K562 (cell line): ENCODE measurements around the gene ARF1. TPM values are rescaled to one million over a fixed set of nuclear protein-coding genes. Genes with fewer than 3 reads are reported as not detected.

ENCODE experiments used
- ATAC-seq: fragments of 200-7000 bp; cut with Tn5 transposase; 3 replicates; pipeline ENCODE4 v1.9.1; 2020; ENCODE audit warnings: moderate library complexity
- BruUV-seq: library from RNA; stranded (reverse); fragments of 400-500 nt; replicated peaks from 2 replicates; lab custom pipeline; 2021; lab: Mats Ljungman, UMichigan
- CTCF ChIA-PET: fragments of 300-600 bp; formaldehyde crosslinking; extraction: SDS; loops from one replicate; lab custom pipeline; 2021; ENCODE audit warnings: low intra/inter-chr PET ratio; lab: Yijun Ruan, JAX
- POLR2A ChIA-PET: fragments of 300-600, 350-650 bp; sonication (Branson Sonifier 250); formaldehyde crosslinking; extraction: SDS; loops from one replicate; lab custom pipeline; 2021; ENCODE audit warnings: antibody characterized with exemption, inconsistent platforms; lab: Yijun Ruan, JAX
- DNase-seq, 4 experiments: peaks; one replicate each; pipeline versions ENCODE4 v3.0.0 to v3.0.0-alpha.2; 2011 to 2018; ENCODE audit warnings: low spot score in 3 of 4, mixed read lengths in 3 of 4; ENCODE audit errors: extremely low read depth in 1 of 4
- FAIRE-seq: peaks from 2 replicates; lab custom pipeline; 2011; peaks lifted over from hg19 to GRCh38; lab: Jason Lieb, UNC
- H2AFZ ChIP-seq: 2 replicates; pipeline ENCODE4 v1.6.0; 2011; ENCODE audit warnings: low read depth, low read length, control low read depth, inconsistent platforms
- H3K27ac ChIP-seq: fragments of 200-600 bp; 3 replicates; pipeline ENCODE4 v1.8.0; 2011; ENCODE audit warnings: low read depth, mild to moderate bottlenecking, control low read depth, inconsistent platforms, low read length, moderate library complexity, mixed read lengths; ENCODE audit errors: extremely low read depth
- H3K27me3 ChIP-seq, 2 experiments: fragments of 300-600 bp in 1 of 2; 2 replicates in 1 of 2; 3 replicates in 1 of 2; pipeline versions ENCODE4 v1.6.0 to v1.8.0; 2011; ENCODE audit warnings: inconsistent platforms in 2 of 2, low read length in 2 of 2, mild to moderate bottlenecking in 1 of 2, mixed read lengths in 1 of 2, moderate library complexity in 1 of 2; ENCODE audit not compliant: control insufficient read depth in 2 of 2, insufficient read depth in 2 of 2
- H3K36me3 ChIP-seq: fragments of 300-600 bp; 3 replicates; pipeline ENCODE4 v1.8.0; 2011; ENCODE audit warnings: mild to moderate bottlenecking, low read length, inconsistent platforms; ENCODE audit not compliant: control insufficient read depth, insufficient read depth
- H3K4me1 ChIP-seq, 2 experiments: fragments of 200-600 bp in 1 of 2; replicated peaks in 1 of 2; 2 replicates in 1 of 2; 3 replicates in 1 of 2; pipeline versions ENCODE4 v1.5.1 to v1.8.0; 2011; ENCODE audit warnings: inconsistent platforms in 2 of 2, low read length in 2 of 2, mild to moderate bottlenecking in 1 of 2, mixed read lengths in 1 of 2, moderate library complexity in 1 of 2; ENCODE audit not compliant: control insufficient read depth in 2 of 2, insufficient read depth in 2 of 2
- H3K4me2 ChIP-seq: 2 replicates; pipeline ENCODE4 v1.6.1; 2011; ENCODE audit warnings: low read length, control low read depth, inconsistent platforms, mixed read lengths; ENCODE audit not compliant: insufficient read depth
- H3K4me3 ChIP-seq: fragments of 200-600 bp; sonication (generic), shearing (Covaris generic); 2 replicates; pipeline ENCODE4 v1.5.1; 2016; ENCODE audit warnings: control low read depth, inconsistent platforms
- H3K79me2 ChIP-seq: fragments of 200-600 bp; 3 replicates; pipeline ENCODE4 v1.8.0; 2011; ENCODE audit warnings: low read length, inconsistent platforms; ENCODE audit not compliant: control insufficient read depth, insufficient read depth
- H3K9ac ChIP-seq, 2 experiments: 2 replicates each; pipeline versions ENCODE4 v1.6.0 to v1.6.1; 2011; ENCODE audit warnings: low read depth in 2 of 2, low read length in 2 of 2, control low read depth in 1 of 2, inconsistent platforms in 1 of 2, mild to moderate bottlenecking in 1 of 2, mixed read lengths in 1 of 2; ENCODE audit not compliant: insufficient read depth in 1 of 2
- H3K9me1 ChIP-seq: one replicate; pipeline ENCODE4 v1.6.0; 2011; ENCODE audit warnings: inconsistent platforms, mild to moderate bottlenecking, low read length, moderate library complexity; ENCODE audit not compliant: control insufficient read depth, insufficient read depth
- H3K9me3 ChIP-seq: replicated peaks from 2 replicates; pipeline ENCODE4 v1.5.1; 2011; ENCODE audit warnings: low read depth, low read length, inconsistent platforms; ENCODE audit not compliant: control insufficient read depth, insufficient read depth
- H4K20me1 ChIP-seq: replicated peaks from 2 replicates; pipeline ENCODE4 v1.6.1; 2011; ENCODE audit warnings: low read length, inconsistent platforms, mixed read lengths; ENCODE audit not compliant: control insufficient read depth, insufficient read depth
- ARID2 ChIP-seq: fragments of 450-650 bp; IDR thresholded peaks from 2 replicates; pipeline ENCODE4 v1.6.1; 2017; ENCODE audit warnings: antibody characterized with exemption, mild to moderate bottlenecking
- CEBPG ChIP-seq, 3 experiments: fragments of 200-800 bp in 1 of 3; sonication (Bioruptor generic) in 1 of 3; sonication (generic) in 1 of 3; formaldehyde crosslinking in 1 of 3; IDR thresholded peaks in 2 of 3; conservative IDR thresholded peaks in 1 of 3; 2 replicates each; pipeline versions ENCODE4 v1.6.1 to v1.8.0; 2016 to 2022; ENCODE audit warnings: missing compliant biosample characterization in 2 of 3, missing genetic modification characterization in 2 of 3, mild to moderate bottlenecking in 1 of 3, missing genetic modification reagents in 1 of 3
- CHCHD3 ChIP-seq: fragments of 250-450 bp; sonication (Bioruptor Pico); IDR thresholded peaks from 2 replicates; pipeline ENCODE4 v2.1.2; 2022; ENCODE audit warnings: mild to moderate bottlenecking
- IRF1 ChIP-seq: sonication (generic); formaldehyde crosslinking; IDR thresholded peaks from 2 replicates; pipeline ENCODE4 v1.8.0; 2022; ENCODE audit warnings: missing genetic modification reagents, mild to moderate bottlenecking, borderline replicate concordance
- MCM3 ChIP-seq: fragments of 450-650 bp; IDR thresholded peaks from 2 replicates; pipeline ENCODE4 v1.6.1; 2016
- MLLT1 ChIP-seq, 2 experiments: fragments of 450-650 bp; IDR thresholded peaks; 2 replicates each; pipeline ENCODE4 v1.6.1; 2016
- NBN ChIP-seq: fragments of 450-650 bp; IDR thresholded peaks from 2 replicates; pipeline ENCODE4 v1.6.1; 2016; ENCODE audit warnings: low read depth, mild to moderate bottlenecking
- POLR2G ChIP-seq: fragments of 200-400 bp; formaldehyde crosslinking; IDR thresholded peaks from 2 replicates; pipeline ENCODE4 v1.6.1; 2017; ENCODE audit warnings: low read depth, mild to moderate bottlenecking, antibody characterized with exemption, low read length, moderate library complexity
- RBFOX2 ChIP-seq: fragments of 200-400 bp; formaldehyde crosslinking; IDR thresholded peaks from 2 replicates; pipeline ENCODE4 v1.6.1; 2017; ENCODE audit warnings: low read depth, mild to moderate bottlenecking, low read length, moderate library complexity
- TSHZ1 ChIP-seq: fragments of 250-450 bp; sonication (Bioruptor Pico); IDR thresholded peaks from 2 replicates; pipeline ENCODE4 v1.4.0; 2020; ENCODE audit warnings: mild to moderate bottlenecking, moderate library complexity
- ZBTB33 ChIP-seq: sonication (generic); formaldehyde crosslinking; IDR thresholded peaks from 2 replicates; pipeline ENCODE4 v1.8.1; 2023; ENCODE audit warnings: mild to moderate bottlenecking, missing genetic modification reagents
- ZNF124 ChIP-seq: sonication (generic); formaldehyde crosslinking; IDR thresholded peaks from 2 replicates; pipeline ENCODE4 v1.8.1; 2022; ENCODE audit warnings: missing genetic modification reagents
- WGBS: fragments of 100-300 bp; shearing (Covaris generic); methylation state at CpG from one replicate; pipeline ENCODE4 v1.1.6; 2016; ENCODE audit warnings: low coverage, mixed read lengths; ENCODE audit not compliant: insufficient coverage; ENCODE audit errors: missing lambda C conversion rate; 5-methylcytosine and 5-hydroxymethylcytosine counted together
- in situ Hi-C: fragments of 300-500 bp; cut with MboI; formaldehyde crosslinking; loops from 4 replicates; pipeline ENCODE4 v1.15.0; 2018; ENCODE audit warnings: inconsistent platforms, mixed read lengths
- intact Hi-C: fragments of 100-400 bp; cut with micrococcal nuclease; formaldehyde crosslinking; loops from 2 replicates; pipeline ENCODE4 v1.14.2; 2022
- polyA plus RNA-seq, 8 experiments: library from polyadenylated mRNA; depleted of rRNA in 4 of 8; stranded (reverse) in 5 of 8; unstranded in 3 of 8; fragments of >200 nt; fragmentation: Nextera tagmentation in 2 of 8; fragmentation: Illumina TruSeq in 1 of 8; extraction: Ambion mirVana in 2 of 8; extraction: Trizol in 1 of 8; gene quantifications; 2 replicates each; pipeline versions ENCODE4 v1.2.1 to v1.2.3, GENCODE V29; 2011 to 2014; ENCODE audit warnings: inconsistent platforms in 1 of 8, missing spikeins in 1 of 8
- total RNA-seq, 7 experiments: library from RNA; depleted of rRNA in 6 of 7; stranded (reverse); fragments of >200 nt in 6 of 7; fragmentation: Illumina TruSeq in 2 of 7; extraction: Trizol in 2 of 7; gene quantifications; 2 replicates each; pipeline versions ENCODE4 v1.2.1 to v1.2.3, GENCODE V29; 2011 to 2021; ENCODE audit warnings: low replicate concordance in 1 of 7

The ARF1 gene
- total and polyA plus RNA-seq, 9 of the 15 experiments (the other 6 are each of a cell fraction or from before 2014, with no cell fraction given): 69.8 to 593 (median 325) TPM

- intact Hi-C loops: no loop called here
- Histone ChIP-seq H3K9me1 (peaks cover 54% of the 10 kb centered on the region), H3K4me2 (no peak overlapping the region), H4K20me1 (peaks cover 94% of the 10 kb centered on the region), H3K27ac (no peak overlapping the region; the same call in 2 of the 3 replicates), H3K9me3 (peaks cover 14% of the 10 kb centered on the region), H3K36me3 (peaks cover 94% of the 10 kb centered on the region), H2AFZ (no peak overlapping the region), H3K4me1 (peaks cover 43 to 46% of the 10 kb centered on the region in 2 experiments; a peak in 4 of 5 replicates), H3K9ac (peak overlapping the region in 1 of 2 experiments; percentile 56; a peak in 2 of 4 replicates), H3K27me3 (no peaks in the 10 kb centered on the region), H3K79me2 (peaks cover 100% of the 10 kb centered on the region), H3K4me3 (no peak overlapping the region)
- ChIA-PET CTCF (no interaction called here), POLR2A (interaction anchor here (0.6 to 7.1 kb wide), 2 partner anchors 11 to 22 kb away, joined by 3 to 92 read pairs; no protein-coding TSS in a partner anchor)
- no peak for FAIRE-seq
- no peak for ATAC-seq
- in situ Hi-C loops: no loop called here
- 89% methylated on average over 17 of the region's 21 CpGs for WGBS
- no peak for DNase-seq
- BruUV-seq: no TSS peak
- TF ChIP-seq MLLT1 (IDR thresholded peaks at IDR 0.05): no peak
- no peak for TF ChIP-seq ZNF124 (CRISPR knock-in tag)
- no peak for TF ChIP-seq CHCHD3
- TF ChIP-seq RBFOX2: peak; percentile 52
- peak; percentile 44 for TF ChIP-seq POLR2G
- no peak for TF ChIP-seq TSHZ1
- 0 out of 2 replicates have a peak, but pooled peaks have one; percentile 29 for TF ChIP-seq ZBTB33 (CRISPR knock-in tag)
- no peak for TF ChIP-seq NBN
- no peak for TF ChIP-seq ARID2
- no peak for TF ChIP-seq IRF1 (CRISPR knock-in tag)
- TF ChIP-seq MCM3: no peak
- peak; percentile 83 for TF ChIP-seq CEBPG (CRISPR knock-in tag; IDR thresholded peaks at IDR 0.05)
- peak; percentile 74 to 83 for TF ChIP-seq CEBPG (tag; conservative IDR thresholded peaks at IDR 0.05 in 1 of 2, IDR thresholded peaks at IDR 0.05 in 1 of 2)
Observed at GRCh38 chr1:228088586-228089498, 6.3 kb downstream of the ARF1 start.
